DND-41 (cell line): ENCODE measurements around the gene COA8.

Experiments
- ATAC-seq: fragments of 200-7000 bp; cut with Tn5 transposase; 3 replicates; pipeline ENCODE4 v1.9.1; 2021; ENCODE audit warnings: low read depth; ENCODE audit not compliant: insufficient read depth
- DNase-seq: peaks from one replicate; pipeline ENCODE4 v3.0.0-alpha.2; 2020
- H2AFZ ChIP-seq: 2 replicates; pipeline ENCODE4 v1.6.0; 2012; ENCODE audit warnings: low read depth, low read length
- H3K27ac ChIP-seq: 2 replicates; pipeline ENCODE4 v1.5.1; 2012; ENCODE audit warnings: low read length, inconsistent platforms
- H3K27me3 ChIP-seq: fragments of 200-600 bp; sonication (generic); 2 replicates; pipeline ENCODE4 v1.6.0; 2012; ENCODE audit warnings: low read length, mild to moderate bottlenecking, inconsistent platforms; ENCODE audit not compliant: insufficient read depth, poor library complexity
- H3K36me3 ChIP-seq: 2 replicates; pipeline ENCODE4 v1.5.1; 2012; ENCODE audit warnings: low read length, inconsistent platforms; ENCODE audit not compliant: insufficient read depth
- H3K4me1 ChIP-seq: 2 replicates; pipeline ENCODE4 v1.5.1; 2012; ENCODE audit warnings: mild to moderate bottlenecking, low read length; ENCODE audit not compliant: insufficient read depth
- H3K4me2 ChIP-seq: 2 replicates; pipeline ENCODE4 v1.6.0; 2012; ENCODE audit warnings: mild to moderate bottlenecking, moderate library complexity, low read length, inconsistent platforms; ENCODE audit not compliant: insufficient read depth
- H3K4me3 ChIP-seq, 2 experiments: fragments of 200-600 bp in 1 of 2; shearing (Covaris generic) in 1 of 2; 2 replicates each; pipeline ENCODE4 v1.5.1; 2012 to 2016; ENCODE audit warnings: inconsistent platforms in 2 of 2, low read length in 2 of 2, mild to moderate bottlenecking in 2 of 2, low read depth in 1 of 2, moderate library complexity in 1 of 2
- H3K79me2 ChIP-seq: 2 replicates; pipeline ENCODE4 v1.6.0; 2012; ENCODE audit warnings: low read length, inconsistent platforms; ENCODE audit not compliant: insufficient read depth
- H3K9ac ChIP-seq: 2 replicates; pipeline ENCODE4 v1.6.0; 2012; ENCODE audit warnings: low read depth, mild to moderate bottlenecking, inconsistent platforms, low read length, moderate library complexity
- H3K9me3 ChIP-seq: 2 replicates; pipeline ENCODE4 v1.5.1; 2012; ENCODE audit warnings: low read length, moderate library complexity, mild to moderate bottlenecking, inconsistent platforms; ENCODE audit not compliant: insufficient read depth, severe bottlenecking
- H4K20me1 ChIP-seq: 2 replicates; pipeline ENCODE4 v1.6.0; 2012; ENCODE audit warnings: low read length; ENCODE audit not compliant: insufficient read depth
- CTCF ChIP-seq: IDR thresholded peaks from 2 replicates; pipeline ENCODE4 v1.5.1; 2012; ENCODE audit warnings: borderline replicate concordance, low read length, moderate library complexity, mild to moderate bottlenecking; ENCODE audit not compliant: poor library complexity, severe bottlenecking; ENCODE audit errors: extremely low read depth
- EZH2 ChIP-seq: IDR thresholded peaks from 3 replicates; pipeline ENCODE4 v1.6.1; 2012; ENCODE audit warnings: borderline replicate concordance, low read depth, mild to moderate bottlenecking, moderate library complexity, low read length, inconsistent platforms; ENCODE audit not compliant: severe bottlenecking

The COA8 gene

GRCh38 chr14:103584326-103584915 lies 21.7 kb downstream of the COA8 start:
- Histone ChIP-seq H3K4me1 (no peaks in the 10 kb centered on the region), H3K4me2 (no peak overlapping the region), H3K4me3 (no peak overlapping the region), H3K36me3 (peaks cover 20% of the 10 kb centered on the region; the same call in 1 of the 2 replicates), H2AFZ (no peak overlapping the region), H3K27me3 (no peaks in the 10 kb centered on the region), H4K20me1 (peaks cover 12% of the 10 kb centered on the region), H3K27ac (no peak overlapping the region), H3K9ac (no peak overlapping the region), H3K79me2 (no peaks in the 10 kb centered on the region; the same call in 1 of the 2 replicates), H3K9me3 (no peaks in the 10 kb centered on the region)
- DNase-seq (no peak), ATAC-seq (no peak)
- no peak for TF ChIP-seq EZH2
- TF ChIP-seq CTCF = no peak

GRCh38 chr14:103593577-103593976 lies 30.8 kb downstream of the COA8 start:
- TF ChIP-seq EZH2 (no peak), CTCF (no peak)
- DNase-seq (no peak), ATAC-seq (no peak)
- Histone ChIP-seq H3K27me3 (no peaks in the 10 kb centered on the region), H2AFZ (no peak overlapping the region), H3K4me2 (no peak overlapping the region), H3K9ac (no peak overlapping the region), H3K27ac (no peak overlapping the region), H3K36me3 (peaks cover 11% of the 10 kb centered on the region; the same call in 1 of the 2 replicates), H4K20me1 (no peaks in the 10 kb centered on the region), H3K9me3 (no peaks in the 10 kb centered on the region), H3K79me2 (no peaks in the 10 kb centered on the region), H3K4me3 (no peak overlapping the region), H3K4me1 (no peaks in the 10 kb centered on the region)

- Histone ChIP-seq H3K27ac (no peak overlapping the region), H3K27me3 (no peaks in the 10 kb centered on the region), H2AFZ (no peak overlapping the region), H3K9ac (no peak overlapping the region), H3K4me2 (no peak overlapping the region), H3K4me1 (no peaks in the 10 kb centered on the region), H4K20me1 (no peaks in the 10 kb centered on the region), H3K9me3 (no peaks in the 10 kb centered on the region), H3K36me3 (peaks cover 7% of the 10 kb centered on the region; the same call in 1 of the 2 replicates), H3K79me2 (no peaks in the 10 kb centered on the region), H3K4me3 (no peak overlapping the region)
- ATAC-seq (no peak), DNase-seq (no peak)
- TF ChIP-seq EZH2 = no peak
- TF ChIP-seq CTCF = no peak
Measured at GRCh38 chr14:103594265-103594664, 31.5 kb downstream of the COA8 start.
